IPS-18a (cell line): Measurements from ENCODE around the gene GIPC1.

Experiments
- H3K27ac ChIP-seq: one replicate; pipeline ENCODE4 v1.5.1; 2013; ENCODE audit warnings: low read length
- H3K27me3 ChIP-seq: one replicate; pipeline ENCODE4 v1.6.1; 2013; ENCODE audit warnings: mild to moderate bottlenecking, low read length; ENCODE audit not compliant: control insufficient read depth, insufficient read depth
- H3K36me3 ChIP-seq: one replicate; pipeline ENCODE4 v1.6.1; 2013; ENCODE audit warnings: low read depth, low read length; ENCODE audit not compliant: control insufficient read depth
- H3K4me1 ChIP-seq: one replicate; pipeline ENCODE4 v1.6.1; 2013; ENCODE audit warnings: low read depth, low read length; ENCODE audit not compliant: control insufficient read depth
- H3K4me3 ChIP-seq: one replicate; pipeline ENCODE4 v1.5.1; 2013; ENCODE audit warnings: low read length
- H3K9ac ChIP-seq: one replicate; pipeline ENCODE4 v1.6.1; 2013; ENCODE audit warnings: mild to moderate bottlenecking, low read length, moderate library complexity
- H3K9me3 ChIP-seq: one replicate; pipeline ENCODE4 v1.6.1; 2013; ENCODE audit warnings: low read depth, low read length; ENCODE audit not compliant: control insufficient read depth

Gene GIPC1

GRCh38 chr19:14450876-14451275 lies 45.1 kb downstream of the GIPC1 start:
- Histone ChIP-seq H3K36me3 (peaks cover 24% of the 10 kb centered on the region), H3K9me3 (no peaks in the 10 kb centered on the region), H3K4me3 (no peak overlapping the region), H3K27ac (no peak overlapping the region), H3K4me1 (no peaks in the 10 kb centered on the region), H3K27me3 (no peaks in the 10 kb centered on the region), H3K9ac (no peak overlapping the region)

DNA sequence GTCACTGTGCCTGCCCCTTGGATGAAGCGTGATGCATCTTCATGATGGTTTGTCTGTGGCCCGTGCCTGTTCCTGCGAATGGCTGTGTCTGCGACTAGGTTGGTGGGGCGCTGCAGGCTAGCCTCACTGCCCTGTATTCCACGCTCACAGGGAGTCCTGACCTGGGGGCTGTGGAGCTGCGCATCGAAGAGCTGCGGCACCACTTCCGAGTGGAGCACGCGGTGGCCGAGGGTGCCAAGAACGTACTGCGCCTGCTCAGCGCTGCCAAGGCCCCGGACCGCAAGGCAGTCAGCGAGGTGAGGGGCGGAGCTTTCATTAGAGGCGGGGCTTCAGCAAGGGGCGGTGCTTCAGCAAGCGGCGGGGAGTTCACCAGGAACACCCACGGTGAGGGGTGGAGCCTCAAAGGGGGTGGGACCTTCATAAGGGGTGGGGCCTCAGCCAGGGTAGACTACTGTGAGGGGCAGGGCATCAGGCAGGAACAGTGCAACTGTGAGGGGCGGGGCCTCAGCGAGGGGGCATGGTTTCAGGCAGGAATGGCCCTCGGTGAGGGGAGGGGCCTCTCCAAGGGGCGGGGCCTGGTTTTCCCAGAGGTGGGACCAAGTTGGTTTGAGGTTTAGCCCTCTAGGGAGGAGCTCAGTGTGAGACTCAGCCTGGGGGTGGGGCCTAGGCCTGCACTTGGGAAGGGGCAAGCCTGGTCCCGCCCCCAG lies 45.6 kb downstream of the GIPC1 start:
- no peaks in the 10 kb centered on the region for H3K4me1 ChIP-seq
- H3K36me3 ChIP-seq, result peaks cover 25% of the 10 kb centered on the region
- H3K9me3 ChIP-seq, result no peaks in the 10 kb centered on the region
- no peak overlapping the region for H3K9ac ChIP-seq
- no peak overlapping the region for H3K4me3 ChIP-seq
- H3K27me3 ChIP-seq, result no peaks in the 10 kb centered on the region
- no peak overlapping the region for H3K27ac ChIP-seq

- no peaks in the 10 kb centered on the region for H3K9me3 ChIP-seq
- H3K27ac ChIP-seq, result no peak overlapping the region
- no peak overlapping the region for H3K9ac ChIP-seq
- no peaks in the 10 kb centered on the region for H3K27me3 ChIP-seq
- no peak overlapping the region for H3K4me3 ChIP-seq
- no peaks in the 10 kb centered on the region for H3K4me1 ChIP-seq
- H3K36me3 ChIP-seq, result peaks cover 32% of the 10 kb centered on the region
These were observed 46.6 kb downstream of the GIPC1 start for GRCh38 chr19:14449321-14449720.

- Histone ChIP-seq H3K4me1 (no peaks in the 10 kb centered on the region), H3K27ac (no peak overlapping the region), H3K27me3 (no peaks in the 10 kb centered on the region), H3K9me3 (no peaks in the 10 kb centered on the region), H3K36me3 (peaks cover 50% of the 10 kb centered on the region), H3K9ac (no peak overlapping the region), H3K4me3 (no peak overlapping the region)
These were observed 49.4 kb downstream of the GIPC1 start for GRCh38 chr19:14446336-14447036.

DNA sequence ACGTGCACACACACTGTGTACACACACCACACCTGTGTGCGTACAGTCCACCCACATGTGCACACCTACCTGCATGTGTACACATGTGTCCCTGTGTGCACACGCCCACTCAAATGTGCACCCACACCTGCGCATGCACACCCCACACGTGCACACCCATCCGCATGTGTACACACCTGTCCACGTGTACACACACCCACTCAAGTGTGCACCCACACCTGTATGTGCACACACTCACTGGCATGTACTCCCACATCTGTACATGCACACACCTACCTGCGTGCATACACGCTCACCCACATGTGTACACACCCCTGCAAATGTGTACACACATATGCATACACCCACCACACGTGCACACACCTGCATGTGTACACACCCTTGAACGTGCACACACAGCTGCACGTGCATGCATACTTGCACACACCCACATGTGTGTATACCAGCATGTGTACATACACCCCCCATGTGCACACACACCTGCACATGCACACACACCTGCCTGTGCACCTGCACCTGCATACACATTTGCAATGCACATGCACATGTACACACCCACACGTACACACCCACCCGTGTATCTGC lies 52.2 kb downstream of the GIPC1 start:
- Histone ChIP-seq H3K36me3 (peaks cover 50% of the 10 kb centered on the region), H3K9ac (no peak overlapping the region), H3K27me3 (no peaks in the 10 kb centered on the region), H3K4me3 (no peak overlapping the region), H3K9me3 (no peaks in the 10 kb centered on the region), H3K27ac (no peak overlapping the region), H3K4me1 (no peaks in the 10 kb centered on the region)

GRCh38 chr19:14442891-14443631 lies 52.9 kb downstream of the GIPC1 start:
- H3K36me3 ChIP-seq, result peaks cover 48% of the 10 kb centered on the region
- H3K27me3 ChIP-seq, result no peaks in the 10 kb centered on the region
- no peak overlapping the region for H3K9ac ChIP-seq

DNA sequence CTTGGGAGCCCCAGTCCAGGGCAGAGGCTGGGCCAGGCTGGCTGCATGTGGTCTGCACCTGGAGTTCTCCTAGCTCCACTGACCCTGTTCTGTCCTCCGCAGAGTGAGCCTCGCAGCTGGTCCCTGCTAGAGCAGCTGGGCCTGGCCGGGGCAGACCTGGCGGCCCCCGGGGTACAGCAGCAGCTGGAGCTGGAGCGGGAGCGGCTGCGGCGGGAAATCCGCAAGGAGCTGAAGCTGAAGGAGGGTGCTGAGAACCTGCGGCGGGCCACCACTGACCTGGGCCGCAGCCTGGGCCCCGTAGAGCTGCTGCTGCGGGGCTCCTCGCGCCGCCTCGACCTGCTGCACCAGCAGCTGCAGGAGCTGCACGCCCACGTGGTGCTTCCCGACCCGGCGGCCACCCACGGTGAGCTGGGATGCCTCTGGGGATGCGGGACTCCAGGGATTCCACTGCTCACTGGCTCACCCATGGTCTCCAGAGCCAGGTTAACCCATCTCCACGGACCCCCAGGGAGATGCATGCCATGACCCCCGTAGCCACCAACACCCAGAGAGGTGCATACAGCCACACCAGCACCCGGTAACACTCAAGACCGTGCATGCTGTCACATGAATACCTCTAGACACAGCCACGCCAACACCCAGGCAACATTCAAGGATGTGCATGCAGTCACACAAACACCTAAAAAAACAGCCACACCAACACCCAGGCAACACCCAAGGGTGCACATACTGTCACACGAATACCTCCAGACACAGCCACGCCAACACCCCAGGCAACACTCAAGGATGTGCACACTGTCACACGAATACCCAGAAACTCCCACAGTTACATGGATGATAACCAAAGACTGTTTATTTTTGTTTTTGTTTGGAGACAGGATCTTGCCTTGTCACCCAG lies 54.6 kb downstream of the GIPC1 start:
- no peaks in the 10 kb centered on the region for H3K4me1 ChIP-seq
- H3K9me3 ChIP-seq, result no peaks in the 10 kb centered on the region
- no peak overlapping the region for H3K9ac ChIP-seq
- H3K4me3 ChIP-seq, result no peak overlapping the region
- H3K27me3 ChIP-seq, result no peaks in the 10 kb centered on the region
- no peak overlapping the region for H3K27ac ChIP-seq
- H3K36me3 ChIP-seq, result peaks cover 34% of the 10 kb centered on the region

More at GRCh38 chr19:14442891-14443631, 52.9 kb downstream of the GIPC1 start:
- Histone ChIP-seq H3K4me1 (no peaks in the 10 kb centered on the region), H3K4me3 (no peak overlapping the region), H3K27ac (no peak overlapping the region), H3K9me3 (no peaks in the 10 kb centered on the region)

DNA sequence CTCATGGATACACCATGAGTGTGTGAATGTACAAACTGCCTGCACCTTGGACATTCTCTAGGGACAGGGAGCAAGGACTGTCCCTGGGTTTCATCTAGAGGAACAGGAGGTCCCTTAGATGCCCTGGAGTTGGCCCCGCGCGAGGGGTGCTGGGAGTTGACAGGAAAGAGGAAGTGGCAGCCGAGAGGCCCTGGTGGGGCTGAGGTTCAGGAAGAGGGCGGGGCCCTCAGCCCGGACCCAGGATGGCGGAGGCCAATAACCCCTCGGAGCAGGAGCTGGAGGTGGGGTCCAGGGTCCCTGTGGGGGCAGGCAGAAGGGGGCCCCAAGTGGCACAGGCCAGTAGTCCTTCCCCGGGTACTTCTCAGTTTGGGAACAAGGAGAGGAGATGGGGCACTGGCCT lies 55.9 kb downstream of the GIPC1 start:
- Histone ChIP-seq H3K27ac (no peak overlapping the region), H3K4me3 (no peak overlapping the region), H3K9ac (no peak overlapping the region), H3K27me3 (no peaks in the 10 kb centered on the region), H3K4me1 (no peaks in the 10 kb centered on the region), H3K9me3 (no peaks in the 10 kb centered on the region), H3K36me3 (peaks cover 27% of the 10 kb centered on the region)

GRCh38 chr19:14439014-14439413 lies 56.9 kb downstream of the GIPC1 start:
- H3K9me3 ChIP-seq, result no peaks in the 10 kb centered on the region
- H3K36me3 ChIP-seq, result peaks cover 19% of the 10 kb centered on the region
- no peaks in the 10 kb centered on the region for H3K4me1 ChIP-seq
- H3K4me3 ChIP-seq, result no peak overlapping the region
- no peak overlapping the region for H3K9ac ChIP-seq
- H3K27ac ChIP-seq, result no peak overlapping the region
- no peaks in the 10 kb centered on the region for H3K27me3 ChIP-seq

DNA sequence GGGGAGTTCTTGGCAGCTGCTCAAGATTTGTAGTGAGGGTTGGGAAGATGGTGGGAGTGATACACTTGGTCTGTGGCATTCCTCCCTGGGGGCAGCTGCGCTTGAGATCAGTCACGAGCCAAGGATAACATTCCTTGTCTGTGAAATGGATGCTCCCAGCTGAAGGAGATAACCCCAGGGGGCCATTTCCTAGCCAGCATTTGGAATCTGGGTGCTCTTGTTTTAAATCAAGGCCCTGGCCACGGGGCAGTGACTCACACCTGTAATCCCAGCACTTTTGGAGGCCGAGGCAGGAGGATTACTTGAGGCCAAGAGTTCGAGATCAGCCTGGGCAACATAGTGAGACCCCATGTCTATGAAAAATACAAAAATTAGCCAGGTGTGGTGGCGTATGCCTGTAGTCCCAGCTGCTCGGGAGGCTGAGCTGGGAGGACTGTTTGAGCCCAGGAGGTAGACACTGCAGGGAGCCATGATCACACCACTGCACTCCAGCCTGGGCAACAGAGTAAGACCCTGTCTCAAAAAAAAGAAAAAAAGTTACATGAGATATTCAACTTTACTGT lies 58.3 kb downstream of the GIPC1 start:
- H3K4me1 ChIP-seq, result no peaks in the 10 kb centered on the region
- H3K4me3 ChIP-seq, result no peak overlapping the region
- no peaks in the 10 kb centered on the region for H3K9me3 ChIP-seq
- no peak overlapping the region for H3K9ac ChIP-seq
- no peak overlapping the region for H3K27ac ChIP-seq
- peaks cover 7% of the 10 kb centered on the region for H3K36me3 ChIP-seq
- H3K27me3 ChIP-seq, result peaks cover under 1% of the 10 kb centered on the region
